HG03354 (cell line): ENCODE data around the gene IFI30.

Experiments
- ATAC-seq: cut with Tn5 transposase; IDR thresholded peaks from one replicate; pipeline ENCODE4 v1.9.1; 2021; ENCODE audit warnings: mild to moderate bottlenecking; ENCODE audit not compliant: unreplicated experiment, poor library complexity, severe bottlenecking

Gene IFI30

GRCh38 chr19:18173572-18174288, at the start of gene IFI30:
Gene IFI30, plus strand, starts transcription at chr19:18173813. Its CDS starts 29 bp downstream, at chr19:18173842.
- peak; percentile 56 for ATAC-seq

- no peak for ATAC-seq
These were observed 49.8 kb upstream of the IFI30 start for GRCh38 chr19:18123819-18124218.

- no peak for ATAC-seq
These were observed 47.5 kb upstream of the IFI30 start for GRCh38 chr19:18126097-18126496.

GRCh38 chr19:18128044-18128443, 45.6 kb upstream of the IFI30 start:
- ATAC-seq, result no peak

GRCh38 chr19:18128805-18129204, 44.8 kb upstream of the IFI30 start:
- ATAC-seq, result no peak

GRCh38 chr19:18130523-18131242, 42.9 kb upstream of the IFI30 start:
- no peak for ATAC-seq

- ATAC-seq, result no peak
These were observed 41.6 kb upstream of the IFI30 start for GRCh38 chr19:18131841-18132596.

GRCh38 chr19:18135712-18136584, 37.7 kb upstream of the IFI30 start:
- ATAC-seq, result no peak

- no peak for ATAC-seq
These were observed 36.4 kb upstream of the IFI30 start for GRCh38 chr19:18137242-18137641.

GRCh38 chr19:18137657-18138339, 35.8 kb upstream of the IFI30 start:
- no peak for ATAC-seq

GRCh38 chr19:18140473-18140872, 33.1 kb upstream of the IFI30 start:
- ATAC-seq, result no peak

- ATAC-seq, result no peak
These were observed 32.6 kb upstream of the IFI30 start for GRCh38 chr19:18141031-18141430.

- ATAC-seq, result no peak
These were observed 29.7 kb upstream of the IFI30 start for GRCh38 chr19:18143902-18144301.

GRCh38 chr19:18144361-18144760, 29.3 kb upstream of the IFI30 start:
- no peak for ATAC-seq

GRCh38 chr19:18144906-18145305, 28.7 kb upstream of the IFI30 start:
- no peak for ATAC-seq

- ATAC-seq, result no peak
These were observed 28.1 kb upstream of the IFI30 start for GRCh38 chr19:18145391-18145999.

GRCh38 chr19:18147396-18147795, 26.2 kb upstream of the IFI30 start:
- ATAC-seq, result no peak

- no peak for ATAC-seq
These were observed 24.0 kb upstream of the IFI30 start for GRCh38 chr19:18149596-18149975.
